ENCODE results near the gene SPC25.

GRCh38 chr2:168894720-168895119 is 4.5 kb upstream of the SPC25 start:
- TF ChIP-seq, protein P1, sequence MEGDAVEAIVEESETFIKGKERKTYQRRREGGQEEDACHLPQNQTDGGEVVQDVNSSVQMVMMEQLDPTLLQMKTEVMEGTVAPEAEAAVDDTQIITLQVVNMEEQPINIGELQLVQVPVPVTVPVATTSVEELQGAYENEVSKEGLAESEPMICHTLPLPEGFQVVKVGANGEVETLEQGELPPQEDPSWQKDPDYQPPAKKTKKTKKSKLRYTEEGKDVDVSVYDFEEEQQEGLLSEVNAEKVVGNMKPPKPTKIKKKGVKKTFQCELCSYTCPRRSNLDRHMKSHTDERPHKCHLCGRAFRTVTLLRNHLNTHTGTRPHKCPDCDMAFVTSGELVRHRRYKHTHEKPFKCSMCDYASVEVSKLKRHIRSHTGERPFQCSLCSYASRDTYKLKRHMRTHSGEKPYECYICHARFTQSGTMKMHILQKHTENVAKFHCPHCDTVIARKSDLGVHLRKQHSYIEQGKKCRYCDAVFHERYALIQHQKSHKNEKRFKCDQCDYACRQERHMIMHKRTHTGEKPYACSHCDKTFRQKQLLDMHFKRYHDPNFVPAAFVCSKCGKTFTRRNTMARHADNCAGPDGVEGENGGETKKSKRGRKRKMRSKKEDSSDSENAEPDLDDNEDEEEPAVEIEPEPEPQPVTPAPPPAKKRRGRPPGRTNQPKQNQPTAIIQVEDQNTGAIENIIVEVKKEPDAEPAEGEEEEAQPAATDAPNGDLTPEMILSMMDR (IDR thresholded peaks at IDR 0.05), result no peak
- TF ChIP-seq POLR2A (IDR thresholded peaks at IDR 0.05) (no peak), EP300 (IDR thresholded peaks at IDR 0.05; ENCODE audit: low read depth) (no peak), POLR2AphosphoS5 (IDR thresholded peaks at IDR 0.05) (no peak)

Measured in transverse colon (tissue), 4 donors.